ENCODE data around the gene FRG2B. TPM values are rescaled to one million over a fixed set of nuclear protein-coding genes. Genes with fewer than 3 reads are reported as not detected.
"Not testable (repeated sequence)": the region's sequence is repeated elsewhere in the genome, so short reads cannot be mapped to it uniquely, and the experiment has no call there.

FRG2B gene
- not detected for total RNA-seq

GRCh38 chr10:133626695-133627094, at the start of gene FRG2B:
Gene FRG2B, minus strand, starts transcription at chr10:133626795. Its CDS starts 53 bp downstream, at chr10:133626742.
- not testable (repeated sequence) for ATAC-seq

GRCh38 chr10:133667446-133667845, 40.9 kb upstream of the FRG2B start:
- ATAC-seq = peak; percentile 70

GRCh38 chr10:133663544-133664160, 37.1 kb upstream of the FRG2B start:
- not testable (repeated sequence) for ATAC-seq

- ATAC-seq = not testable (repeated sequence)
Observed at GRCh38 chr10:133661122-133661521, 34.5 kb upstream of the FRG2B start.

GRCh38 chr10:133660516-133660915, 33.9 kb upstream of the FRG2B start:
- ATAC-seq = not testable (repeated sequence)

- not testable (repeated sequence) for ATAC-seq
Observed at GRCh38 chr10:133657276-133657675, 30.7 kb upstream of the FRG2B start.

GRCh38 chr10:133648872-133649455, 22.4 kb upstream of the FRG2B start:
- ATAC-seq = not testable (repeated sequence)

GRCh38 chr10:133647075-133647748, 20.6 kb upstream of the FRG2B start:
- ATAC-seq = not testable (repeated sequence)

GRCh38 chr10:133637846-133638235, 11.2 kb upstream of the FRG2B start:
- ATAC-seq = not testable (repeated sequence)

GRCh38 chr10:133637202-133637845, 10.7 kb upstream of the FRG2B start:
- not testable (repeated sequence) for ATAC-seq

- ATAC-seq = not testable (repeated sequence)
Observed at GRCh38 chr10:133630723-133631249, 4.2 kb upstream of the FRG2B start.

- not testable (repeated sequence) for ATAC-seq
Observed at GRCh38 chr10:133622544-133622943, 4.1 kb downstream of the FRG2B start.

GRCh38 chr10:133618851-133619250, 7.7 kb downstream of the FRG2B start:
- ATAC-seq = no peak

GRCh38 chr10:133617196-133617595, 9.4 kb downstream of the FRG2B start:
- no peak for ATAC-seq

- ATAC-seq = peak; percentile 20
Observed at GRCh38 chr10:133616371-133617130, 10.0 kb downstream of the FRG2B start.

GRCh38 chr10:133614830-133615580, 11.6 kb downstream of the FRG2B start:
- ATAC-seq = no peak

- ATAC-seq = no peak
Observed at GRCh38 chr10:133613699-133614098, 12.9 kb downstream of the FRG2B start.

GRCh38 chr10:133611079-133611478, 15.5 kb downstream of the FRG2B start:
- ATAC-seq = no peak

- peak; percentile 70 for ATAC-seq
Observed at GRCh38 chr10:133608855-133609254, 17.7 kb downstream of the FRG2B start.

GRCh38 chr10:133603434-133603833, 23.2 kb downstream of the FRG2B start:
- ATAC-seq = not testable (repeated sequence)

- no peak for ATAC-seq
Observed at GRCh38 chr10:133600657-133601056, 25.9 kb downstream of the FRG2B start.

Measured in esophagus mucosa (tissue), 1 donor.